ENCODE results near the gene RICTOR.

Gene RICTOR

GRCh38 chr5:38929838-38930237, 144.4 kb downstream of the RICTOR start:
- TF ChIP-seq PRDM1 (tag by site-specific recombination; IDR thresholded peaks at IDR 0.05) (peak; percentile 95), TCF7L2 (IDR thresholded peaks at IDR 0.05; ENCODE audit: borderline replicate concordance, low read depth, low read length) (no peak)
- Histone ChIP-seq H3K9me3 (ENCODE audit: control insufficient read depth, insufficient read depth, low read depth, low read length) (no peaks in the 10 kb centered on the region), H3K27ac (ENCODE audit: extremely low read depth, low read depth, low read length) (no peak overlapping the region), H3K36me3 (ENCODE audit: control insufficient read depth in 2 of 2, insufficient read depth in 1 of 2, low read length in 2 of 2) (no peaks in the 10 kb centered on the region; a peak in 1 of 3 replicates), H3K4me1 (ENCODE audit: control insufficient read depth, insufficient read depth, low read length) (no peaks in the 10 kb centered on the region), H3K4me3 (ENCODE audit: low read depth, low read length) (no peak overlapping the region)
- POLR2A ChIA-PET: no interaction called here
- CTCF ChIA-PET: interaction anchor here (4.7 kb wide), 1 partner anchor 8 kb away, joined by 21 read pairs; no protein-coding TSS in a partner anchor

- CTCF ChIA-PET: no interaction called here
Observed at GRCh38 chr5:38927470-38927869, 146.7 kb downstream of the RICTOR start.

GRCh38 chr5:38926121-38926520, 148.1 kb downstream of the RICTOR start:
- Histone ChIP-seq H3K27ac (ENCODE audit: extremely low read depth, low read depth, low read length) (no peak overlapping the region), H3K4me3 (ENCODE audit: low read depth, low read length) (no peak overlapping the region), H3K9me3 (ENCODE audit: control insufficient read depth, insufficient read depth, low read depth, low read length) (no peaks in the 10 kb centered on the region), H3K36me3 (ENCODE audit: control insufficient read depth in 2 of 2, insufficient read depth in 1 of 2, low read length in 2 of 2) (no peaks in the 10 kb centered on the region), H3K4me1 (ENCODE audit: control insufficient read depth, insufficient read depth, low read length) (no peaks in the 10 kb centered on the region)
- TF ChIP-seq RBAK (tag by site-specific recombination; IDR thresholded peaks at IDR 0.05) (no peak), ZXDB (tag by site-specific recombination; IDR thresholded peaks at IDR 0.05) (no peak), ZNF560 (tag by site-specific recombination; IDR thresholded peaks at IDR 0.05; ENCODE audit: borderline replicate concordance) (no peak), ZFP3 (tag by site-specific recombination; IDR thresholded peaks at IDR 0.05; ENCODE audit: low read depth) (no peak), ZNF677 (tag by site-specific recombination; IDR thresholded peaks at IDR 0.05) (no peak)
- POLR2A ChIA-PET: no interaction called here
- CTCF ChIA-PET: interaction anchor here (0.6 to 1.0 kb wide), 3 partner anchors 344 to 761 kb away, joined by 3 to 4 read pairs (median 4); no protein-coding TSS in a partner anchor

More at GRCh38 chr5:38927470-38927869, 146.7 kb downstream of the RICTOR start:
- H3K9me3 ChIP-seq (ENCODE audit: control insufficient read depth, insufficient read depth, low read depth, low read length): no peaks in the 10 kb centered on the region
- no peak for TF ChIP-seq GLI2 (tag by site-specific recombination; IDR thresholded peaks at IDR 0.05; ENCODE audit: borderline replicate concordance, low read depth)
- no peak for TF ChIP-seq REST (tag by site-specific recombination; IDR thresholded peaks at IDR 0.05)
- no peak for TF ChIP-seq ZNF837 (tag by site-specific recombination; IDR thresholded peaks at IDR 0.05)
- no peak for TF ChIP-seq ZNF747 (tag by site-specific recombination; IDR thresholded peaks at IDR 0.05)
- no peak for TF ChIP-seq ZNF362 (tag by site-specific recombination; IDR thresholded peaks at IDR 0.05)
- TF ChIP-seq ZNF214 (tag by site-specific recombination; IDR thresholded peaks at IDR 0.05; ENCODE audit: borderline replicate concordance): no peak
- no peak for TF ChIP-seq ZNF514 (tag by site-specific recombination; IDR thresholded peaks at IDR 0.05)
- no peak for TF ChIP-seq GLI4 (tag by site-specific recombination; IDR thresholded peaks at IDR 0.05)
- no peak for TF ChIP-seq MYNN (tag by site-specific recombination; IDR thresholded peaks at IDR 0.05; ENCODE audit: borderline replicate concordance)
- TF ChIP-seq PRDM1 (tag by site-specific recombination; IDR thresholded peaks at IDR 0.05): no peak
- no peaks in the 10 kb centered on the region; a peak in 1 of 3 replicates for H3K36me3 ChIP-seq (ENCODE audit: control insufficient read depth in 2 of 2, insufficient read depth in 1 of 2, low read length in 2 of 2)
- H3K4me3 ChIP-seq (ENCODE audit: low read depth, low read length): no peak overlapping the region
- POLR2A ChIA-PET: no interaction called here
- no peaks in the 10 kb centered on the region for H3K4me1 ChIP-seq (ENCODE audit: control insufficient read depth, insufficient read depth, low read length)
- no peak overlapping the region for H3K27ac ChIP-seq (ENCODE audit: extremely low read depth, low read depth, low read length)
